ENCODE results near the gene AIFM3.
A peak's percentile ranks its signal among the peaks of the same experiment; 100 is the strongest.

Gene AIFM3, protein sequence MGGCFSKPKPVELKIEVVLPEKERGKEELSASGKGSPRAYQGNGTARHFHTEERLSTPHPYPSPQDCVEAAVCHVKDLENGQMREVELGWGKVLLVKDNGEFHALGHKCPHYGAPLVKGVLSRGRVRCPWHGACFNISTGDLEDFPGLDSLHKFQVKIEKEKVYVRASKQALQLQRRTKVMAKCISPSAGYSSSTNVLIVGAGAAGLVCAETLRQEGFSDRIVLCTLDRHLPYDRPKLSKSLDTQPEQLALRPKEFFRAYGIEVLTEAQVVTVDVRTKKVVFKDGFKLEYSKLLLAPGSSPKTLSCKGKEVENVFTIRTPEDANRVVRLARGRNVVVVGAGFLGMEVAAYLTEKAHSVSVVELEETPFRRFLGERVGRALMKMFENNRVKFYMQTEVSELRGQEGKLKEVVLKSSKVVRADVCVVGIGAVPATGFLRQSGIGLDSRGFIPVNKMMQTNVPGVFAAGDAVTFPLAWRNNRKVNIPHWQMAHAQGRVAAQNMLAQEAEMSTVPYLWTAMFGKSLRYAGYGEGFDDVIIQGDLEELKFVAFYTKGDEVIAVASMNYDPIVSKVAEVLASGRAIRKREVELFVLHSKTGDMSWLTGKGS

DNA sequence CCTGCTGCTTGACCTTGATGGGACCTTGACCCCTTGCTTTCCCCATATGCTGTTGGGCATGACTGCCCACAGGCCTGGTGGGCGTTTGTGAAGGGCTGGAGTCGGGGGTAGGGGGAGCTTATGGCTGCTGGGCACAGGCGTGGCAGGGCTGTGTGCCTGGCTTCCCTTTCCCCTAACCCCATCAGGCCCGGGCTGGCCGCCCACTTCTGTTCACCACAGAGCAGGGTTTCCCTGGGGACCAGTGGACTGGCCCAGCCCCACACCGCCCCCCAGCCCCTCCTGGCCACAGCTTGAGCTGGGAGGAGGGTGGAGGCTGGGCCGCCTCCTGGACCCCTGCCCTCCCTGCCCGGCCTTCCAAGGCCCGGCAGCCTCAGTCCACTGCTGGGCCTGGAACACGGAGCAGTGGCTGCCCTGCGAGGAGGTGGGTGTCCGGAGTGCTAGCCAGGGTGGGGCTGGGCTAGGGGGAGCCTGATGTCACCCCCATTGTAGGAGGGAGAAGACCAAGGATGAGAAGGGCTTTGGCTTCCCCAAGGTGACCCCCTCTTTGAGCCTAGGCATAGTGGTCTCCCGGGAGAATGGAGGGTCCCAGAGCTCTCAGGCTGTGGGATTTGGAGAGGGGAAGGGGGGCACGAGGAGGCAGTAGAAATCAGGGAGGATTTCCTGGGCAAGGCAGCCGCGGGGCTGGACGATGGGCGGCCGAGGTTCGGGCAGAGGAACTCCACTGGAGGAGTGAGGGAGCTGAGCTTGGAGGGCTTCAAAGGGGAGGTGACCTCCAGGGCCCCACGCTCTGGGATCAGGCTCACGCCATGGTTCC is at the start of gene AIFM3:
AIFM3 (plus strand) TSS at position 373 of the 814 bp plus-strand sequence. CDS start 690 bp downstream, outside the sequence.
- Histone ChIP-seq H3K27ac (no peak within 1 kb of the TSS), H3K4me3 (no peak within 1 kb of the TSS)
- DNase-seq (ENCODE audit: low spot score) = peak; percentile 66
- TF ChIP-seq, protein P1, sequence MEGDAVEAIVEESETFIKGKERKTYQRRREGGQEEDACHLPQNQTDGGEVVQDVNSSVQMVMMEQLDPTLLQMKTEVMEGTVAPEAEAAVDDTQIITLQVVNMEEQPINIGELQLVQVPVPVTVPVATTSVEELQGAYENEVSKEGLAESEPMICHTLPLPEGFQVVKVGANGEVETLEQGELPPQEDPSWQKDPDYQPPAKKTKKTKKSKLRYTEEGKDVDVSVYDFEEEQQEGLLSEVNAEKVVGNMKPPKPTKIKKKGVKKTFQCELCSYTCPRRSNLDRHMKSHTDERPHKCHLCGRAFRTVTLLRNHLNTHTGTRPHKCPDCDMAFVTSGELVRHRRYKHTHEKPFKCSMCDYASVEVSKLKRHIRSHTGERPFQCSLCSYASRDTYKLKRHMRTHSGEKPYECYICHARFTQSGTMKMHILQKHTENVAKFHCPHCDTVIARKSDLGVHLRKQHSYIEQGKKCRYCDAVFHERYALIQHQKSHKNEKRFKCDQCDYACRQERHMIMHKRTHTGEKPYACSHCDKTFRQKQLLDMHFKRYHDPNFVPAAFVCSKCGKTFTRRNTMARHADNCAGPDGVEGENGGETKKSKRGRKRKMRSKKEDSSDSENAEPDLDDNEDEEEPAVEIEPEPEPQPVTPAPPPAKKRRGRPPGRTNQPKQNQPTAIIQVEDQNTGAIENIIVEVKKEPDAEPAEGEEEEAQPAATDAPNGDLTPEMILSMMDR (IDR thresholded peaks at IDR 0.05) = no peak

DNA sequence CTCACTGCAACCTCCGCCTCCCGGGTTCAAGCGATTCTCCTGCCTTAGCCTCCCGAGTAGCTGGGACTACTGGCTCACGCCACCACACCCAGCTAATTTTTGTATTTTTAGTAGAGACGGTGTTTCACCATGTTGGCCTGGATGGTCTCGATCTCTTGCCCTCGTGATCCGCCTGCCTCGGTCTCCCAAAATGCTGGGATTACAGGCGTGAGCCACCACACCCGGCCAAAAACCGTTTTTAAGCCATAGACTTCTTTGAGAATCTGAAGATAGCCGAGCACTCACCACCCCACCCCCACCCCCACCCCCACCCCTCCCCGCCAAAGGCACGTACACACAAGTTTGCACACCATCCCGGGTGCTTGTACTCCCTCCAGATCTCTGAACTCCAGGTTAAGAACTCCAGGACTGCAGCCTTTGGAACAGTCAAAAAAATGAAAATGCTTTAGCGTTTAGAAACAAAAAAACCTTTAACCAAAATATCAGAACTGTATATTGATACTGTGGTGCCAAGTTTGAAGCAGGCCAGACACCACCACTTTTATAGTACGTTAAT is 48.3 kb upstream of the AIFM3 start:
- H3K4me3 ChIP-seq = peak overlapping the region; percentile 94
- DNase-seq (ENCODE audit: low spot score) = no peak
- TF ChIP-seq, protein P1 (IDR thresholded peaks at IDR 0.05) = no peak
- H3K27ac ChIP-seq = peak overlapping the region in 1 of 2 donors; percentile 13

DNA sequence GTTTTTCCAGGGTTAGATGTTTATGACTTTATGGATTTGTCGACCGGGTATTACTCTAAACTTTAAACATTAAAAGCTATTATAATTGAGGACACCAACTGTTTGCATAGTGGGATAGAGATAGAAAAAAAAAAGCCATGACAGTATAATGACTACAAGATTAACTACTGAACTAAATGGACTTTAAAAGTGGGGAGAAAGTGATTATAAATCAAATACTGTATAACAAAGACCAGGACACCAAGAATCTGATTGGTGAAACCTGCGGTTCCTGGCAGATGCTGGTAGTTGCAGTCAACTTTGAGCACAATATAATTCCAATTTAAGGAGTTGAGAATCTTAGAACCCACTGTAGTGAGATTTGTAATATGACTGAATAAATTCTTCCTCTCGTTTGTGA is 47.3 kb upstream of the AIFM3 start:
- no peak overlapping the region for H3K27ac ChIP-seq
- peak overlapping the region; percentile 94 for H3K4me3 ChIP-seq
- TF ChIP-seq, protein P1 (IDR thresholded peaks at IDR 0.05) = no peak
- DNase-seq (ENCODE audit: low spot score) = no peak

DNA sequence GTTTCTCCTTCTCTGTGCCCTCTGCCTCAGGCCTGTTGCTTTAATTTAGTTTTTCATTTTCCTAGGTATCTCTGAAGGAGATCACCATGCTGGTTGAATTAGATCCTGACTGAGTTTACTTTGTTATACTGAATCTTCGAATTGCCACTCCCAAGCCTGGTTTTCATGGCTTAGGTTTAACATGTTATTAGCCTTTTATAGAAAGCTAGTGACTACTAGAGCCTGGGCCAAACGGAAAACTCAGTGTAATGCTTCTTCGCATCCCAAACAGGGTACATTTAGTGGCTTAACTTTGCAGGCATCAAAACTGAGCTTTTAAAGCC is 46.2 kb upstream of the AIFM3 start:
- no peak for DNase-seq (ENCODE audit: low spot score)
- no peak overlapping the region for H3K27ac ChIP-seq
- TF ChIP-seq, protein P1 (IDR thresholded peaks at IDR 0.05) = no peak
- H3K4me3 ChIP-seq = peak overlapping the region; percentile 94

DNA sequence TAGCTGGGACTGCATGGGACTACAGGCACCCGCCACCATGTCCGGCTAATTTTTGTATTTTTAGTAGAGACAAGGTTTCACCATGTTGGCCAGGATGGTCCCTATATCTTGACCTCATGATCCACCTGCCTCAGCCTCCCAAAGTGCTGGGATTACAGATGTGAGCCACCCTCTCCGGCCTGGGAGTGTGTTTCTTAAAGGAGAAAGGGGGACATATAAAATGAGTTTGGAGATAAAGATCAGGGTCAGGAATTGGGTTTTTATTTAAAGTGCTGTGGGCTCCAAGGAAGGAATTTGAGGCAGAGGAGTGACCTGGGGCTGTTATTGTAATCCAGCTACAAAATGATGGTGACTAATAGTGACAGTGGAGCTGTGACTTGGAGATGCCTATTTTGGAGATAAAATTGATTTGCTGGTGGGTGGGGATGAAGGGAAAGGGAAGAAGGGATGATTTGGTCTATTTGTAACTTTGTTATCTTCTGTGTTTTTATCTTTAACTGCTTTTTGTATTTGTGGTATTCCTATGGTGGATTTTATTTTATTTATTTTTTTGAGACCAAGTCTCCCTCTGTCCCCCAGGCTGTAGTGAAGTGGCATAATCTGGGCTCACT is 44.8 kb upstream of the AIFM3 start:
- Histone ChIP-seq H3K4me3 (no peak overlapping the region), H3K27ac (no peak overlapping the region)
- TF ChIP-seq, protein P1 (IDR thresholded peaks at IDR 0.05) = no peak
- DNase-seq (ENCODE audit: low spot score) = no peak

DNA sequence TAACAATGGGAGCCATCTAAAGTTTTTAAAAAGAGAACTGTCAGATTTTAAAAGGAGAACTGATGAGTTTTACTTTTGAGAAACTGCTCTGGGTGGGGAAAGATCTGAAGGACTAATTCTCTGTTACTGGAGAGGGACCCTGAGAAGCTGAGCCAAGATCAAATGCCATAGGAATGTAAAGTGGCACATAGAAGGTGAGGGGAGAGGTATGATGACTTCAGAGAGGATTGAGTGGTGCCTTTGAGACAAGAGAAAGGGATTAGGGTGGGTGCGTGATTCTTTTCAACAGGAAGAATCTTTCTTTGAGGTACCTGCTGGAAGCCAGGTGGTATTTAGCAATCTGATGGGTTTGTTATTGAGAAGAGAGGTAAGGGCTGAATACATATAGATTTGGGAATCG is 40.8 kb upstream of the AIFM3 start:
- Histone ChIP-seq H3K27ac (no peak overlapping the region), H3K4me3 (no peak overlapping the region)
- DNase-seq (ENCODE audit: low spot score) = no peak
- TF ChIP-seq, protein P1 (IDR thresholded peaks at IDR 0.05) = no peak
